Esophagus muscularis mucosa (tissue), 4 donors: ENCODE results near the gene SLC25A44. TPM values are rescaled to one million over a fixed set of nuclear protein-coding genes. Genes with fewer than 3 reads are reported as not detected.

ENCODE experiments used
- DNase-seq: peaks from one replicate; pipeline ENCODE4 v3.0.0-alpha.2; 2017; ENCODE audit errors: extremely low spot score
- H3K27ac ChIP-seq, 4 donors: fragments of 200-600 bp; sonication (generic); replicated peaks in 1 of 4; 1 replicate in 3 of 4; 2 replicates in 1 of 4; pipeline ENCODE4 v1.5.1; 2016 to 2019; ENCODE audit warnings: mild to moderate bottlenecking in 1 of 4
- H3K27me3 ChIP-seq, 4 donors: fragments of 200-600 bp; sonication (generic); one replicate each; pipeline versions ENCODE4 v1.5.1 to v1.6.0; 2016 to 2019
- H3K36me3 ChIP-seq, 4 donors: fragments of 200-600 bp; sonication (generic); one replicate each; pipeline ENCODE4 v1.5.1; 2016 to 2019
- H3K4me1 ChIP-seq, 4 donors: fragments of 200-600 bp; sonication (generic); one replicate each; pipeline ENCODE4 v1.5.1; 2016 to 2019
- H3K4me3 ChIP-seq, 4 donors: fragments of 200-600 bp; sonication (generic); 1 replicate in 2 of 4; 2 replicates in 2 of 4; pipeline ENCODE4 v1.5.1; 2016 to 2019; ENCODE audit warnings: mild to moderate bottlenecking in 4 of 4, moderate library complexity in 1 of 4
- H3K9me3 ChIP-seq, 4 donors: fragments of 200-600 bp; sonication (generic); 1 replicate in 3 of 4; 2 replicates in 1 of 4; pipeline ENCODE4 v1.5.1; 2016 to 2019
- CTCF ChIP-seq, 3 experiments: fragments of 200-600 bp in 2 of 3; fragments of 450-650 bp in 1 of 3; sonication (generic) in 2 of 3; IDR thresholded peaks; one replicate each; pipeline ENCODE4 v1.5.1; 2017 to 2019; ENCODE audit warnings: antibody characterized with exemption in 3 of 3, mild to moderate bottlenecking in 2 of 3, moderate library complexity in 1 of 3
- EP300 ChIP-seq: sonication (generic); formaldehyde crosslinking; IDR thresholded peaks from one replicate; pipeline ENCODE4 v1.6.1; 2017; ENCODE audit warnings: antibody characterized with exemption
- POLR2A ChIP-seq: fragments of 450-650 bp; IDR thresholded peaks from one replicate; pipeline ENCODE4 v1.6.1; 2017; ENCODE audit warnings: antibody characterized with exemption, moderate library complexity, mild to moderate bottlenecking, low read depth
- POLR2AphosphoS5 ChIP-seq, 2 donors: sonication (generic); formaldehyde crosslinking; IDR thresholded peaks; one replicate each; pipeline ENCODE4 v1.6.1; 2017; ENCODE audit warnings: antibody characterized with exemption in 2 of 2
- WGBS: methylation state at CpG from one replicate; pipeline ENCODE4 v1.1.5; 2018; 5-methylcytosine and 5-hydroxymethylcytosine counted together
- intact Hi-C: fragments of 100-400 bp; cut with DNase I; formaldehyde crosslinking; loops from one replicate; pipeline ENCODE4 v1.15.1; 2023
- total RNA-seq, 4 donors: library from RNA; depleted of rRNA; stranded (reverse); fragments of >200 nt; gene quantifications; one replicate each; pipeline versions ENCODE4 v1.1.0 to v1.2.1, GENCODE V29; 2016

Gene SLC25A44
- total RNA-seq, 4 donors from 2014 or later = 8.3 to 18.2 (median 15.0) TPM

- WGBS = 56% methylated on average over 2 of the region's 2 CpGs
- no peak for DNase-seq
- peaks cover 0 to 50% (median 41%) of the 10 kb centered on the region in 4 donors for H3K36me3 ChIP-seq
- H3K4me1 ChIP-seq = peaks cover 22 to 45% (median 38%) of the 10 kb centered on the region in 4 donors
- no peaks in the 10 kb centered on the region for H3K9me3 ChIP-seq
- H3K4me3 ChIP-seq = no peak overlapping the region
- TF ChIP-seq EP300 (no peak), POLR2A (no peak), POLR2AphosphoS5 (IDR thresholded peaks at IDR 0.05) (no peak), CTCF (IDR thresholded peaks at IDR 0.05) (no peak)
- intact Hi-C loops = no loop called here
- H3K27me3 ChIP-seq = no peaks in the 10 kb centered on the region
- H3K27ac ChIP-seq = peak overlapping the region; percentile 21 to 73 (median 38)
Observed at GRCh38 chr1:156217871-156218270, 24.0 kb downstream of the SLC25A44 start.

- no peaks in the 10 kb centered on the region for H3K9me3 ChIP-seq
- H3K4me3 ChIP-seq = no peak overlapping the region
- DNase-seq = no peak
- WGBS = 93% methylated on average over 9 of the region's 9 CpGs
- no peak for TF ChIP-seq EP300
- no peak for TF ChIP-seq POLR2AphosphoS5 (IDR thresholded peaks at IDR 0.05)
- no peak for TF ChIP-seq CTCF (IDR thresholded peaks at IDR 0.05)
- TF ChIP-seq POLR2A = no peak
- H3K4me1 ChIP-seq = peaks cover 7 to 30% (median 25%) of the 10 kb centered on the region in 4 donors
- H3K27ac ChIP-seq = no peak overlapping the region
- H3K27me3 ChIP-seq = no peaks in the 10 kb centered on the region
- intact Hi-C loops = no loop called here
- peaks cover 9 to 66% (median 48%) of the 10 kb centered on the region in 4 donors for H3K36me3 ChIP-seq
Observed at GRCh38 chr1:156220226-156220625, 26.3 kb downstream of the SLC25A44 start.

- peaks cover 12 to 25% (median 21%) of the 10 kb centered on the region in 4 donors for H3K4me1 ChIP-seq
- no peak overlapping the region for H3K4me3 ChIP-seq
- H3K27me3 ChIP-seq = no peaks in the 10 kb centered on the region
- intact Hi-C loops = no loop called here
- H3K36me3 ChIP-seq = peaks cover 9 to 71% (median 54%) of the 10 kb centered on the region in 4 donors
- no peak for DNase-seq
- no peaks in the 10 kb centered on the region for H3K9me3 ChIP-seq
- TF ChIP-seq POLR2A (no peak), CTCF (IDR thresholded peaks at IDR 0.05) (no peak), EP300 (no peak), POLR2AphosphoS5 (IDR thresholded peaks at IDR 0.05) (no peak)
- H3K27ac ChIP-seq = no peak overlapping the region
- WGBS = 91% methylated on average over 13 of the region's 13 CpGs
Observed at GRCh38 chr1:156221986-156222692, 28.2 kb downstream of the SLC25A44 start.

- Histone ChIP-seq H3K27me3 (no peaks in the 10 kb centered on the region), H3K4me1 (peaks cover 7 to 27% (median 23%) of the 10 kb centered on the region in 4 donors), H3K4me3 (no peak overlapping the region), H3K36me3 (peaks cover 12 to 76% (median 56%) of the 10 kb centered on the region in 4 donors), H3K9me3 (no peaks in the 10 kb centered on the region), H3K27ac (no peak overlapping the region)
- TF ChIP-seq POLR2A (no peak), CTCF (IDR thresholded peaks at IDR 0.05) (no peak), EP300 (no peak), POLR2AphosphoS5 (IDR thresholded peaks at IDR 0.05) (no peak)
- DNase-seq = no peak
- intact Hi-C loops = loop anchor here (1.0 to 2.0 kb wide), 2 partner anchors 79 to 135 kb away; no protein-coding TSS in a partner anchor
- WGBS = 11% methylated on average over 2 of the region's 2 CpGs
Observed at GRCh38 chr1:156225677-156226014, 31.7 kb downstream of the SLC25A44 start.
